IMR-90 (cell line): ENCODE measurements around the gene LONP1. TPM values are rescaled to one million over a fixed set of nuclear protein-coding genes. Genes with fewer than 3 reads are reported as not detected.
"Not testable (repeated sequence)": the region's sequence is repeated elsewhere in the genome, so short reads cannot be mapped to it uniquely, and the experiment has no call there.

Experiments
- ATAC-seq: fragments of 200-7000 bp; cut with Tn5 transposase; 2 replicates; pipeline ENCODE4 v1.9.1; 2020; ENCODE audit warnings: low read depth, mild to moderate bottlenecking, moderate library complexity
- BruUV-seq: library from RNA; stranded (reverse); fragments of 400-500 nt; replicated peaks from 2 replicates; lab custom pipeline; 2021; lab: Mats Ljungman, UMichigan
- CTCF ChIA-PET: fragments of 300-600 bp; formaldehyde crosslinking; extraction: SDS; loops from one replicate; lab custom pipeline; 2021; ENCODE audit warnings: antibody characterized with exemption; lab: Yijun Ruan, JAX
- POLR2A ChIA-PET: fragments of 300-600 bp; sonication (Branson Sonifier 250); formaldehyde crosslinking; loops from one replicate; lab custom pipeline; 2022; ENCODE audit warnings: antibody characterized with exemption; ENCODE audit not compliant: unreplicated experiment; lab: Charles Lee
- DNase-seq: peaks from one replicate; pipeline ENCODE4 v3.0.0; 2013
- H2AFZ ChIP-seq: replicated peaks from 2 replicates; pipeline ENCODE3; 2013; ENCODE audit warnings: low read length, mild to moderate bottlenecking; ENCODE audit not compliant: poor library complexity
- H2AK5ac ChIP-seq: 2 replicates; pipeline ENCODE4 v1.6.1; 2013; ENCODE audit warnings: low read depth, low read length, inconsistent platforms
- H2AK9ac ChIP-seq: replicated peaks from 2 replicates; pipeline ENCODE3; 2013; ENCODE audit warnings: mild to moderate bottlenecking, low read depth, low read length, moderate library complexity; ENCODE audit not compliant: poor library complexity
- H2BK120ac ChIP-seq: 2 replicates; pipeline ENCODE4 v1.6.1; 2013; ENCODE audit warnings: low read depth, low read length, inconsistent platforms
- H2BK15ac ChIP-seq: 3 replicates; pipeline ENCODE4 v1.6.1; 2013; ENCODE audit warnings: low read depth, low read length, inconsistent platforms
- H2BK20ac ChIP-seq: 2 replicates; pipeline ENCODE4 v1.6.1; 2013; ENCODE audit warnings: low read depth, mild to moderate bottlenecking, inconsistent platforms, low read length, moderate library complexity
- H2BK5ac ChIP-seq: 2 replicates; pipeline ENCODE4 v1.6.1; 2013; ENCODE audit warnings: mild to moderate bottlenecking, low read depth, low read length, inconsistent platforms; ENCODE audit not compliant: poor library complexity, severe bottlenecking
- H3K14ac ChIP-seq: replicated peaks from 2 replicates; pipeline ENCODE4 v1.6.1; 2013; ENCODE audit warnings: low read depth, low read length, inconsistent platforms
- H3K18ac ChIP-seq: 2 replicates; pipeline ENCODE4 v1.6.1; 2013; ENCODE audit warnings: low read depth, low read length, control low read depth
- H3K23ac ChIP-seq: 2 replicates; pipeline ENCODE4 v1.6.1; 2013; ENCODE audit warnings: low read depth, low read length, inconsistent platforms
- H3K27ac ChIP-seq: 2 replicates; pipeline ENCODE4 v1.5.1; 2013; ENCODE audit warnings: mild to moderate bottlenecking, control low read depth, low read length; ENCODE audit not compliant: insufficient read depth
- H3K27me3 ChIP-seq: 2 replicates; pipeline ENCODE4 v1.6.1; 2013; ENCODE audit warnings: low read length; ENCODE audit not compliant: control insufficient read depth, insufficient read depth
- H3K36me3 ChIP-seq: 2 replicates; pipeline ENCODE4 v1.6.1; 2013; ENCODE audit warnings: low read length, mixed read lengths; ENCODE audit not compliant: control insufficient read depth, insufficient read depth
- H3K4ac ChIP-seq: 2 replicates; pipeline ENCODE4 v1.6.1; 2013; ENCODE audit warnings: low read depth, low read length, inconsistent platforms
- H3K4me1 ChIP-seq: 2 replicates; pipeline ENCODE4 v1.6.1; 2013; ENCODE audit warnings: low read length, mixed read lengths; ENCODE audit not compliant: control insufficient read depth, insufficient read depth
- H3K4me2 ChIP-seq: 2 replicates; pipeline ENCODE4 v1.6.1; 2013; ENCODE audit warnings: low read depth, mild to moderate bottlenecking, control low read depth, low read length, moderate library complexity
- H3K4me3 ChIP-seq: 2 replicates; pipeline ENCODE4 v1.5.1; 2013; ENCODE audit warnings: low read depth, mild to moderate bottlenecking, control low read depth, low read length, moderate library complexity; ENCODE audit not compliant: insufficient read depth
- H3K56ac ChIP-seq: 2 replicates; pipeline ENCODE4 v1.6.1; 2013; ENCODE audit warnings: low read length, inconsistent platforms; ENCODE audit not compliant: insufficient read depth; ENCODE audit errors: extremely low read depth
- H3K79me1 ChIP-seq, 2 experiments: 2 replicates each; pipeline ENCODE4 v1.6.1; 2013; ENCODE audit warnings: low read length in 2 of 2, inconsistent platforms in 1 of 2, low read depth in 1 of 2
- H3K9ac ChIP-seq: 2 replicates; pipeline ENCODE4 v1.6.1; 2013; ENCODE audit warnings: low read depth, low read length, control low read depth
- H3K9me1 ChIP-seq: 2 replicates; pipeline ENCODE4 v1.6.1; 2013; ENCODE audit warnings: low read length, inconsistent platforms; ENCODE audit not compliant: insufficient read depth
- H3K9me3 ChIP-seq: 2 replicates; pipeline ENCODE4 v1.6.1; 2013; ENCODE audit warnings: low read length; ENCODE audit not compliant: control insufficient read depth, insufficient read depth
- H4K20me1 ChIP-seq: 2 replicates; pipeline ENCODE4 v1.6.1; 2013; ENCODE audit warnings: low read length, inconsistent platforms; ENCODE audit not compliant: insufficient read depth
- H4K5ac ChIP-seq: 2 replicates; pipeline ENCODE4 v1.6.1; 2013; ENCODE audit warnings: mild to moderate bottlenecking, low read depth, low read length, control low read depth
- H4K8ac ChIP-seq, 2 experiments: 2 replicates each; pipeline ENCODE4 v1.6.1; 2013; ENCODE audit warnings: low read depth in 2 of 2, low read length in 2 of 2, control low read depth in 1 of 2, inconsistent platforms in 1 of 2
- H4K91ac ChIP-seq: 2 replicates; pipeline ENCODE4 v1.6.1; 2013; ENCODE audit warnings: low read depth, low read length, inconsistent platforms; ENCODE audit not compliant: insufficient read depth
- WGBS, 2 experiments: methylation state at CpG; one replicate each; pipeline versions ENCODE4 v1.1.5 to v1.1.7; 2013; ENCODE audit warnings: missing lambda C conversion rate in 2 of 2; ENCODE audit not compliant: insufficient read length in 1 of 2; ENCODE audit errors: extremely low coverage in 2 of 2; 5-methylcytosine and 5-hydroxymethylcytosine counted together
- dilution Hi-C: fragments of 300-500 bp; cut with HindIII; formaldehyde crosslinking; loops from one replicate; pipeline ENCODE4 v1.14.3; 2018; ENCODE audit warnings: low sequenced_read_pairs; ENCODE audit not compliant: unreplicated experiment
- in situ Hi-C: fragments of 300-500 bp; cut with MboI; formaldehyde crosslinking; loops from 3 replicates; pipeline ENCODE4 v1.14.3; 2019; ENCODE audit warnings: low sequenced_read_pairs, inconsistent platforms, mixed read lengths
- intact Hi-C: fragments of 100-400 bp; cut with micrococcal nuclease; formaldehyde crosslinking; loops from 2 replicates; pipeline ENCODE4 v1.10.0; 2022
- polyA plus RNA-seq, 3 experiments: library from polyadenylated mRNA; depleted of rRNA; stranded (reverse); fragments of >200 nt; gene quantifications; 2 replicates each; pipeline ENCODE4 v1.2.3, GENCODE V29; 2012; ENCODE audit warnings: low replicate concordance in 1 of 3
- total RNA-seq: library from RNA; depleted of rRNA; stranded (reverse); fragments of >200 nt; gene quantifications from 2 replicates; pipeline ENCODE4 v1.2.3, GENCODE V29; 2012

LONP1 gene
- total and polyA plus RNA-seq, 2 of the 4 experiments (the other 2 are of a cell fraction): 64.2 to 93.2 TPM

DNA sequence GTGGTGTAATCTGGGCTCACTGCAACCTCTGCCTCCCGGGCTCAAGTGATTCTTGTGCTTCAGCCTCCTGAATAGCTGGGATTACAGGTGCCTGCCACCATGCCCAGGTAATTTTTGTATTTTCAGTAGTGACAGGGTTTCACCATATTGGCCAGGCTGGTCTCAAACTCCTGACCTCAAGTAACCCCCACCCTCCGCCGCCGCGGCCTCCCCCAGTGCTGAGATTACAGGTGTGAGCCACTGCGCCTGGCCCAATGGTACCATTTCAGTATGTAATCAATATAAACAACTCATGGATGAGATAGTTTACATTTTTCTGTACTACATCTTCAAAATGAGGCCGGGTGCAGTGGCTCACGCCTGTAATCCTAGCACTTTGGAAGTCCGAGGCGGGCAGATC, 25.1 kb upstream of the LONP1 start:
- POLR2A ChIA-PET, H2BK15ac ChIP-seq, DNase-seq, H4K8ac ChIP-seq, H3K79me1 ChIP-seq, CTCF ChIA-PET, H3K9ac ChIP-seq, H3K4me2 ChIP-seq, intact Hi-C loops, H3K27ac ChIP-seq, H4K5ac ChIP-seq, H2BK20ac ChIP-seq, H3K4ac ChIP-seq, H3K56ac ChIP-seq, H2AK9ac ChIP-seq, H2BK5ac ChIP-seq, H2BK120ac ChIP-seq, H3K27me3 ChIP-seq, H3K4me3 ChIP-seq, H2AFZ ChIP-seq, H4K91ac ChIP-seq, BruUV-seq, H4K20me1 ChIP-seq, H3K18ac ChIP-seq, in situ Hi-C loops, H3K36me3 ChIP-seq, H3K23ac ChIP-seq, ATAC-seq, dilution Hi-C loops, H3K9me1 ChIP-seq, H3K14ac ChIP-seq, H3K4me1 ChIP-seq, H3K9me3 ChIP-seq, H2AK5ac ChIP-seq: not testable (repeated sequence)
- WGBS, 2 experiments: 62% methylated on average over 5 of the region's 10 CpGs; no CpG with 5 or more reads in 1 of the 2 experiments
